H1 (cell line): ENCODE measurements around the gene RBFOX1. TPM values are rescaled to one million over a fixed set of nuclear protein-coding genes. Genes with fewer than 3 reads are reported as not detected.

ENCODE experiments used
- CTCF ChIA-PET: fragments of 300-600 bp; sonication (Branson Sonifier 250); formaldehyde crosslinking; loops from one replicate; lab custom pipeline; 2021; ENCODE audit not compliant: partially characterized antibody; lab: Charles Lee
- POLR2A ChIA-PET: fragments of 300-600 bp; sonication (Branson Sonifier 250); formaldehyde crosslinking; loops from one replicate; lab custom pipeline; 2021; ENCODE audit warnings: inconsistent platforms; ENCODE audit not compliant: partially characterized antibody; lab: Charles Lee
- DNase-seq, 2 experiments: peaks; one replicate each; pipeline versions ENCODE4 v3.0.0 to v3.0.0-alpha.2; 2010 to 2022; ENCODE audit warnings: low spot score in 2 of 2, low read depth in 1 of 2, mixed read lengths in 1 of 2
- FAIRE-seq: peaks from 2 replicates; lab custom pipeline; 2011; peaks lifted over from hg19 to GRCh38; lab: Jason Lieb, UNC
- H2AFZ ChIP-seq: 2 replicates; pipeline ENCODE4 v1.8.1; 2012; ENCODE audit warnings: low read length, inconsistent platforms
- H2AK5ac ChIP-seq: 2 replicates; pipeline ENCODE4 v1.6.1; 2013; ENCODE audit warnings: low read depth, low read length
- H2BK120ac ChIP-seq: replicated peaks from 2 replicates; pipeline ENCODE3; 2013; ENCODE audit warnings: low read depth, low read length, inconsistent platforms
- H2BK12ac ChIP-seq: 2 replicates; pipeline ENCODE4 v1.6.1; 2013; ENCODE audit warnings: low read depth, low read length
- H2BK15ac ChIP-seq: 2 replicates; pipeline ENCODE4 v1.6.1; 2013; ENCODE audit warnings: low read length
- H2BK20ac ChIP-seq: 2 replicates; pipeline ENCODE4 v1.6.1; 2013; ENCODE audit warnings: low read length
- H2BK5ac ChIP-seq: 2 replicates; pipeline ENCODE4 v1.6.1; 2013; ENCODE audit warnings: low read depth, low read length
- H3K14ac ChIP-seq: 2 replicates; pipeline ENCODE4 v1.6.1; 2013; ENCODE audit warnings: inconsistent platforms; ENCODE audit not compliant: insufficient read length
- H3K18ac ChIP-seq: 2 replicates; pipeline ENCODE4 v1.6.1; 2013; ENCODE audit warnings: low read length; ENCODE audit errors: extremely low read depth
- H3K23ac ChIP-seq: 2 replicates; pipeline ENCODE4 v1.6.1; 2013; ENCODE audit warnings: inconsistent platforms; ENCODE audit not compliant: insufficient read length
- H3K23me2 ChIP-seq: 2 replicates; pipeline ENCODE4 v1.6.1; 2013; ENCODE audit warnings: low read depth, low read length
- H3K27ac ChIP-seq: 2 replicates; pipeline ENCODE4 v1.6.1; 2011; ENCODE audit warnings: low read depth, low read length, inconsistent platforms
- H3K27me3 ChIP-seq, 4 experiments: replicated peaks in 1 of 4; 1 replicate in 1 of 4; 2 replicates in 3 of 4; pipeline versions ENCODE4 v1.6.1 to v1.8.1; 2011 to 2013; ENCODE audit warnings: low read length in 3 of 4, mild to moderate bottlenecking in 3 of 4, inconsistent platforms in 2 of 4, mixed read lengths in 2 of 4, moderate library complexity in 1 of 4; ENCODE audit not compliant: control insufficient read depth in 3 of 4, insufficient read depth in 3 of 4; ENCODE audit errors: extremely low read depth in 1 of 4
- H3K36me3 ChIP-seq, 4 experiments: 2 replicates each; pipeline versions ENCODE4 v1.6.1 to v1.8.1; 2011 to 2013; ENCODE audit warnings: mild to moderate bottlenecking in 4 of 4, low read length in 3 of 4, moderate library complexity in 2 of 4, control low read depth in 1 of 4, inconsistent platforms in 1 of 4; ENCODE audit not compliant: insufficient read depth in 4 of 4, control insufficient read depth in 2 of 4
- H3K4ac ChIP-seq: replicated peaks from 2 replicates; pipeline ENCODE3; 2013; ENCODE audit warnings: low read length, low read depth, mixed read lengths, inconsistent platforms; ENCODE audit not compliant: insufficient read length
- H3K4me1 ChIP-seq, 4 experiments: replicated peaks in 1 of 4; 1 replicate in 1 of 4; 2 replicates in 3 of 4; pipeline versions ENCODE4 v1.6.1 to v1.8.1; 2011 to 2013; ENCODE audit warnings: low read length in 3 of 4, inconsistent platforms in 2 of 4, mixed read lengths in 1 of 4; ENCODE audit not compliant: insufficient read depth in 4 of 4, control insufficient read depth in 3 of 4
- H3K4me2 ChIP-seq, 2 experiments: 2 replicates each; pipeline versions ENCODE4 v1.6.1 to v1.8.1; 2011 to 2013; ENCODE audit warnings: low read depth in 2 of 2, low read length in 2 of 2, control low read depth in 1 of 2, inconsistent platforms in 1 of 2, mild to moderate bottlenecking in 1 of 2; ENCODE audit not compliant: insufficient read depth in 1 of 2
- H3K4me3 ChIP-seq, 4 experiments: fragments of 200-600, 300-600 bp in 1 of 4; sonication (generic), shearing (Covaris generic), sonication (Bioruptor Twin) in 1 of 4; 2 replicates each; pipeline versions ENCODE4 v1.5.1 to v1.8.1; 2011 to 2016; ENCODE audit warnings: low read length in 4 of 4, low read depth in 3 of 4, control low read depth in 2 of 4, inconsistent platforms in 2 of 4, mild to moderate bottlenecking in 2 of 4, mixed read lengths in 1 of 4, moderate library complexity in 1 of 4; ENCODE audit not compliant: insufficient read depth in 2 of 4; ENCODE audit errors: extremely low read depth in 1 of 4
- H3K56ac ChIP-seq: replicated peaks from 2 replicates; pipeline ENCODE3; 2013; ENCODE audit warnings: low read depth, mild to moderate bottlenecking, mixed read lengths, low read length, inconsistent platforms; ENCODE audit not compliant: insufficient read length
- H3K79me1 ChIP-seq: 2 replicates; pipeline ENCODE4 v1.6.1; 2013; ENCODE audit warnings: low read depth, low read length, control low read depth
- H3K79me2 ChIP-seq, 2 experiments: 2 replicates each; pipeline versions ENCODE4 v1.6.1 to v1.8.1; 2012 to 2013; ENCODE audit warnings: low read length in 2 of 2, mild to moderate bottlenecking in 2 of 2, inconsistent platforms in 1 of 2; ENCODE audit not compliant: insufficient read depth in 2 of 2, control insufficient read depth in 1 of 2
- H3K9ac ChIP-seq, 4 experiments: replicated peaks in 1 of 4; 1 replicate in 1 of 4; 2 replicates in 3 of 4; pipeline versions ENCODE4 v1.6.1 to v1.8.1; 2011 to 2013; ENCODE audit warnings: low read depth in 3 of 4, low read length in 3 of 4, control low read depth in 2 of 4, mild to moderate bottlenecking in 2 of 4, moderate library complexity in 2 of 4, inconsistent platforms in 1 of 4; ENCODE audit errors: extremely low read depth in 1 of 4
- H3K9me3 ChIP-seq, 2 experiments: 2 replicates each; pipeline versions ENCODE4 v1.6.1 to v1.8.1; 2012 to 2013; ENCODE audit warnings: mild to moderate bottlenecking in 2 of 2, moderate library complexity in 2 of 2, control low read depth in 1 of 2, inconsistent platforms in 1 of 2, low read depth in 1 of 2, low read length in 1 of 2, mixed read lengths in 1 of 2; ENCODE audit not compliant: insufficient read depth in 2 of 2
- H4K20me1 ChIP-seq, 2 experiments: replicated peaks in 1 of 2; 2 replicates each; pipeline versions ENCODE3 to v1.8.1; 2011 to 2013; ENCODE audit warnings: inconsistent platforms in 2 of 2, low read length in 2 of 2, mild to moderate bottlenecking in 1 of 2; ENCODE audit not compliant: insufficient read depth in 2 of 2, control insufficient read depth in 1 of 2
- H4K5ac ChIP-seq: 2 replicates; pipeline ENCODE4 v1.6.1; 2013; ENCODE audit warnings: low read length, low read depth, mixed read lengths, inconsistent platforms; ENCODE audit not compliant: insufficient read length
- H4K8ac ChIP-seq: 2 replicates; pipeline ENCODE4 v1.8.0; 2013; ENCODE audit warnings: mild to moderate bottlenecking, moderate library complexity, low read length, inconsistent platforms; ENCODE audit not compliant: insufficient read depth; ENCODE audit errors: extremely low read depth
- H4K91ac ChIP-seq: replicated peaks from 2 replicates; pipeline ENCODE3; 2013; ENCODE audit warnings: low read length, mixed read lengths, inconsistent platforms; ENCODE audit not compliant: insufficient read length
- ASH2L ChIP-seq: fragments of 200-600, 300-600 bp; sonication (generic); IDR thresholded peaks from one replicate; pipeline ENCODE4 v1.7.1; 2017; ENCODE audit warnings: low read length
- BACH1 ChIP-seq: IDR thresholded peaks from 2 replicates; pipeline ENCODE4 v1.6.1; 2012; ENCODE audit warnings: low read length, improper control_type of control experiment
- BCL11A ChIP-seq, 2 experiments: IDR thresholded peaks; one replicate each; pipeline ENCODE4 v1.6.1; 2011; ENCODE audit warnings: low read depth in 2 of 2, low read length in 2 of 2, mild to moderate bottlenecking in 2 of 2
- CREB1 ChIP-seq: IDR thresholded peaks from 2 replicates; pipeline ENCODE4 v1.6.1; 2012; ENCODE audit warnings: inconsistent platforms
- GABPA ChIP-seq: IDR thresholded peaks from 2 replicates; pipeline ENCODE4 v1.6.1; 2011; ENCODE audit warnings: mild to moderate bottlenecking, low read length, moderate library complexity, borderline replicate concordance; ENCODE audit not compliant: insufficient read depth
- KDM1A ChIP-seq: fragments of 200-600, 300-600 bp; sonication (generic); IDR thresholded peaks from 2 replicates; pipeline ENCODE4 v1.7.1; 2016; ENCODE audit warnings: mild to moderate bottlenecking, low read length, borderline replicate concordance
- RFX5 ChIP-seq: IDR thresholded peaks from 2 replicates; pipeline ENCODE4 v1.6.1; 2011; ENCODE audit warnings: low read depth, low read length, improper control_type of control experiment, borderline replicate concordance
- SAP30 ChIP-seq: fragments of 300-600 bp; sonication (generic); IDR thresholded peaks from 2 replicates; pipeline ENCODE4 v1.7.1; 2012; ENCODE audit warnings: low read length, moderate library complexity, mild to moderate bottlenecking, inconsistent platforms; ENCODE audit not compliant: insufficient read depth, insufficient replicate concordance
- SRF ChIP-seq: IDR thresholded peaks from 2 replicates; pipeline ENCODE4 v1.6.1; 2011; ENCODE audit warnings: mild to moderate bottlenecking, low read depth, low read length, moderate library complexity
- WGBS, 2 experiments: shearing (Covaris generic) in 1 of 2; methylation state at CpG; one replicate each; pipeline versions ENCODE4 v1.1.6 to v1.1.7; 2013 to 2015; ENCODE audit warnings: low lambda C conversion rate in 2 of 2, mixed read lengths in 2 of 2, inconsistent platforms in 1 of 2, low coverage in 1 of 2, missing lambda C conversion rate in 1 of 2; ENCODE audit not compliant: insufficient replicate concordance in 2 of 2, insufficient coverage in 1 of 2, insufficient read length in 1 of 2; ENCODE audit errors: extremely low coverage in 1 of 2, missing lambda C conversion rate in 1 of 2; 5-methylcytosine and 5-hydroxymethylcytosine counted together
- polyA plus RNA-seq, 7 experiments: library from polyadenylated mRNA; depleted of rRNA in 3 of 7; stranded (reverse) in 5 of 7; unstranded in 2 of 7; fragments of >200 nt in 5 of 7; fragments of 200-250 nt in 2 of 7; gene quantifications; 1 replicate in 5 of 7; 2 replicates in 1 of 7; 4 replicates in 1 of 7; pipeline versions ENCODE4 v1.2.1 to v1.2.3, GENCODE V29; 2011 to 2013; ENCODE audit warnings: missing spikeins in 2 of 7, mixed read lengths in 2 of 7
- total RNA-seq: library from RNA; stranded (reverse); fragmentation: NEBNext Ultra II Directional; extraction: Animal tissue kit (Norgen Biotek cat#: 25700); gene quantifications from 2 replicates; pipeline ENCODE4 v1.2.1, GENCODE V29; 2021
- TF ChIP-seq, protein P1 (sequence below): IDR thresholded peaks from 2 replicates; pipeline ENCODE4 v1.6.1; 2012; ENCODE audit warnings: inconsistent platforms

Gene RBFOX1
- total and polyA plus RNA-seq, 2 of the 8 experiments (the other 6 are each of a cell fraction or from before 2014, with no cell fraction given), result 1.7 to 2.8 TPM

DNA sequence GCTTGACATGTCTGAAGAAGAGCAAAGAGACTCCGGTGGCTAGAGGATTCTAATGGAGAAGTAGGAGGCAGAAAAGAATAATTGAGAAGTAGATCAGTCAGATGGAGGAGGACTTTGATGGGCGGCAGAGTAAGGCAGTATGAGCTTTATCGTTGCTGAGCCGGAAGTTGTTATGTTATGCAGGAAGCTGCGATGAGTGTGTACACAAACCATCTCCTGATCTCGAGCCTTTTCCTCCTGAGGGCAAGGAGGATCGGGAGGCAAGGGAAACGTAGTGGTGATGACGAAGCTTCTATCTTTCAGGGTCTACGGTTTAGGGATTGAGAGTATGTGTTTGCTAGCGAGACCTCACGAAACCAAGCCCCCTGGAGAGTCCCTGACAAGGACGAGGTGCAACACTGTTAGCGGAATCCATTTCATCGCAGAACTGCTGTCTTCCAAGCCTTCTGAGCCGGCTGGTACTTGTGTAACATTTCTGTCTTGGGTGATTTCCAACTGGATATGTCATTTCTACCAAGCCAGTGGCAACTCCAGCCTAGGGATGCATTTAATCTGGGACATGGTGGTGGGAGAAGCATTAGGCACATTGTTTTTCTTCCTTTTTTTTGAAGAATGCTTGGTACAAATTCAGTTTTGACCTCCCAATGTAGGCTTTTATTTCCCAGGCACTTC, 45.5 kb downstream of the RBFOX1 start:
- Histone ChIP-seq H3K27me3 (no peaks in the 10 kb centered on the region), H2AFZ (no peak overlapping the region), H2AK5ac (no peak overlapping the region), H2BK5ac (no peak overlapping the region), H3K9ac (no peak overlapping the region), H3K23ac (no peak overlapping the region), H3K36me3 (no peaks in the 10 kb centered on the region), H3K4ac (no peak overlapping the region), H2BK120ac (no peak overlapping the region), H3K14ac (no peak overlapping the region), H4K5ac (no peak overlapping the region), H3K23me2 (no peaks in the 10 kb centered on the region), H2BK15ac (no peak overlapping the region), H3K56ac (no peak overlapping the region), H3K18ac (no peak overlapping the region), H2BK12ac (no peak overlapping the region), H3K9me3 (no peaks in the 10 kb centered on the region), H4K8ac (no peak overlapping the region), H2BK20ac (no peak overlapping the region), H3K79me2 (no peaks in the 10 kb centered on the region), H3K27ac (no peak overlapping the region), H3K79me1 (no peaks in the 10 kb centered on the region), H4K91ac (no peak overlapping the region), H4K20me1 (no peaks in the 10 kb centered on the region), H3K4me2 (no peak overlapping the region), H3K4me3 (no peak overlapping the region), H3K4me1 (no peaks in the 10 kb centered on the region)
- ChIA-PET POLR2A (no interaction called here), CTCF (no interaction called here)
- 94% methylated on average over 16 of the region's 16 CpGs; no CpG with 5 or more reads in 1 of the 2 experiments for WGBS, 2 experiments
- DNase-seq, result no peak
- FAIRE-seq, result no peak
- TF ChIP-seq RFX5 (no peak), SRF (no peak), GABPA (no peak), SAP30 (no peak), CREB1 (no peak), KDM1A (no peak), ASH2L (no peak), BCL11A (IDR thresholded peaks at IDR 0.05; ENCODE audit: low read depth in 2 of 2, low read length in 2 of 2) (no peak), BACH1 (no peak)
- TF ChIP-seq, protein P1, sequence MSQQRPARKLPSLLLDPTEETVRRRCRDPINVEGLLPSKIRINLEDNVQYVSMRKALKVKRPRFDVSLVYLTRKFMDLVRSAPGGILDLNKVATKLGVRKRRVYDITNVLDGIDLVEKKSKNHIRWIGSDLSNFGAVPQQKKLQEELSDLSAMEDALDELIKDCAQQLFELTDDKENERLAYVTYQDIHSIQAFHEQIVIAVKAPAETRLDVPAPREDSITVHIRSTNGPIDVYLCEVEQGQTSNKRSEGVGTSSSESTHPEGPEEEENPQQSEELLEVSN, result no peak
